ENCODE data around the gene GAD1. TPM values are rescaled to one million over a fixed set of nuclear protein-coding genes. Genes with fewer than 3 reads are reported as not detected.
A peak's percentile ranks its signal among the peaks of the same experiment; 100 is the strongest.

The GAD1 gene
- polyA plus RNA-seq, 2 of the 4 experiments (the other 2 are of a cell fraction), result 0.15 to 0.48 TPM

GRCh38 chr2:170774074-170774473, 42.6 kb upstream of the GAD1 start:
- H3K4me2 ChIP-seq, result no peak overlapping the region
- DNase-seq (ENCODE audit: low read depth in 1 of 2, low spot score in 1 of 2) (no peak), ATAC-seq (no peak), FAIRE-seq (no peak)
- H3K27ac ChIP-seq, result no peak overlapping the region
- ChIA-PET CTCF (interaction anchor here (1.2 kb wide), 1 partner anchor 38 kb away, joined by 3 read pairs; no protein-coding TSS in a partner anchor), POLR2A (no interaction called here)
- TF ChIP-seq MAFK (IDR thresholded peaks at IDR 0.05; ENCODE audit: partially characterized antibody) (peak; percentile 83), GATA3 (IDR thresholded peaks at IDR 0.05; ENCODE audit: borderline replicate concordance) (no peak), FOSL2 (IDR thresholded peaks at IDR 0.05) (no peak), FOSL2 (CRISPR knock-in tag; IDR thresholded peaks at IDR 0.05) (no peak)
- no peaks in the 10 kb centered on the region for H3K9me3 ChIP-seq
- H3K4me1 ChIP-seq, result 0 out of 3 replicates have a peak, but pooled peaks cover 4% of the 10 kb centered on the region
- H3K4me3 ChIP-seq, result no peak overlapping the region

GRCh38 chr2:170778900-170779299, 37.8 kb upstream of the GAD1 start:
- no peak for DNase-seq (ENCODE audit: low read depth in 1 of 2, low spot score in 1 of 2)
- POLR2A ChIA-PET, result no interaction called here
- Histone ChIP-seq H3K27ac (no peak overlapping the region), H3K9me3 (no peaks in the 10 kb centered on the region), H3K4me3 (no peak overlapping the region), H3K4me2 (no peak overlapping the region), H3K4me1 (no peaks in the 10 kb centered on the region)
- TF ChIP-seq CHD2 (IDR thresholded peaks at IDR 0.05; ENCODE audit: low read length, partially characterized antibody) (no peak), HOXB13 (CRISPR knock-in tag; IDR thresholded peaks at IDR 0.05; ENCODE audit: low read depth) (no peak), BHLHE40 (IDR thresholded peaks at IDR 0.05; ENCODE audit: low read depth, low read length) (no peak), ELK1 (IDR thresholded peaks at IDR 0.05; ENCODE audit: low read depth, low read length) (no peak), ZFP36 (IDR thresholded peaks at IDR 0.05; ENCODE audit: borderline replicate concordance, partially characterized antibody) (no peak), MAFK (IDR thresholded peaks at IDR 0.05; ENCODE audit: partially characterized antibody) (no peak), CHD4 (IDR thresholded peaks at IDR 0.05; ENCODE audit: borderline replicate concordance) (no peak), FOSL2 (IDR thresholded peaks at IDR 0.05) (no peak), FOSL2 (CRISPR knock-in tag; IDR thresholded peaks at IDR 0.05) (no peak), KDM5A (IDR thresholded peaks at IDR 0.05) (no peak), JUN (IDR thresholded peaks at IDR 0.05) (no peak), USF2 (IDR thresholded peaks at IDR 0.05) (no peak), POLR2AphosphoS2 (conservative IDR thresholded peaks at IDR 0.05; ENCODE audit: low read length) (no peak), HEYL (CRISPR knock-in tag; IDR thresholded peaks at IDR 0.05) (no peak), CBX2 (IDR thresholded peaks at IDR 0.05; ENCODE audit: borderline replicate concordance, low read depth) (no peak), RFX5 (IDR thresholded peaks at IDR 0.05) (no peak)
- no peak for FAIRE-seq
- no peak for ATAC-seq
- CTCF ChIA-PET, result no interaction called here
- WGBS (ENCODE audit: missing lambda C conversion rate), result 29% methylated on average over 2 of the region's 2 CpGs

GRCh38 chr2:170779304-170779703, 37.4 kb upstream of the GAD1 start:
- no peak overlapping the region for H3K4me3 ChIP-seq
- no peaks in the 10 kb centered on the region for H3K4me1 ChIP-seq
- ATAC-seq (no peak), FAIRE-seq (no peak), DNase-seq (ENCODE audit: low read depth in 1 of 2, low spot score in 1 of 2) (no peak)
- ChIA-PET POLR2A (no interaction called here), CTCF (no interaction called here)
- no peaks in the 10 kb centered on the region for H3K9me3 ChIP-seq
- no peak overlapping the region for H3K4me2 ChIP-seq
- H3K27ac ChIP-seq, result no peak overlapping the region
- WGBS (ENCODE audit: missing lambda C conversion rate), result 94% methylated on average over 1 of the region's 1 CpG
- no peak for TF ChIP-seq CHD4 (IDR thresholded peaks at IDR 0.05; ENCODE audit: borderline replicate concordance)
- TF ChIP-seq GATA3 (IDR thresholded peaks at IDR 0.05; ENCODE audit: borderline replicate concordance), result no peak
- no peak for TF ChIP-seq FOSB (CRISPR knock-in tag; IDR thresholded peaks at IDR 0.05)
- no peak for TF ChIP-seq CBX2 (IDR thresholded peaks at IDR 0.05; ENCODE audit: borderline replicate concordance, low read depth)
- TF ChIP-seq KDM1A (IDR thresholded peaks at IDR 0.05; ENCODE audit: low read depth), result no peak

GRCh38 chr2:170782673-170783072, 34.0 kb upstream of the GAD1 start:
- H3K4me1 ChIP-seq, result no peaks in the 10 kb centered on the region
- FAIRE-seq, result no peak
- 22% methylated on average over 2 of the region's 2 CpGs for WGBS (ENCODE audit: missing lambda C conversion rate)
- TF ChIP-seq NR3C1 (IDR thresholded peaks at IDR 0.05), result no peak
- TF ChIP-seq REST (IDR thresholded peaks at IDR 0.05), result no peak
- no peak for TF ChIP-seq ESRRA (IDR thresholded peaks at IDR 0.05; ENCODE audit: borderline replicate concordance, low read length)
- no peak for TF ChIP-seq CTCF (IDR thresholded peaks at IDR 0.05)
- no peak for TF ChIP-seq CBX8 (IDR thresholded peaks at IDR 0.05)

More at GRCh38 chr2:170782673-170783072, 34.0 kb upstream of the GAD1 start:
- no peak overlapping the region for H3K27ac ChIP-seq
- H3K4me2 ChIP-seq, result no peak overlapping the region
- POLR2A ChIA-PET, result no interaction called here
- CTCF ChIA-PET, result no interaction called here
- no peak overlapping the region for H3K4me3 ChIP-seq
- ATAC-seq (no peak), DNase-seq (ENCODE audit: low read depth in 1 of 2, low spot score in 1 of 2) (no peak)
- H3K9me3 ChIP-seq, result no peaks in the 10 kb centered on the region

Data from A549 (cell line).